Motor neuron (in vitro differentiated cells): ENCODE measurements around the gene SAE1. TPM values are rescaled to one million over a fixed set of nuclear protein-coding genes. Genes with fewer than 3 reads are reported as not detected.

ENCODE experiments used
- ATAC-seq, 8 experiments: fragments of 200-7000 bp; cut with Tn5 transposase; replicated peaks in 6 of 8; 2 replicates each; pipeline ENCODE4 v1.8.0; 2021; ENCODE audit warnings: mild to moderate bottlenecking in 8 of 8, moderate library complexity in 8 of 8
- H3K27ac ChIP-seq, 2 donors: fragments of 250-450 bp; sonication (Bioruptor Pico); 2 replicates each; pipeline ENCODE4 v1.9.0; 2021; ENCODE audit warnings: antibody characterized with exemption in 2 of 2, mild to moderate bottlenecking in 2 of 2, moderate library complexity in 1 of 2
- H3K4me1 ChIP-seq, 2 donors: fragments of 250-450 bp; sonication (Bioruptor Pico); replicated peaks in 1 of 2; 2 replicates each; pipeline ENCODE4 v1.6.1; 2021; ENCODE audit warnings: antibody characterized with exemption in 2 of 2, mild to moderate bottlenecking in 2 of 2, moderate library complexity in 1 of 2
- H3K4me3 ChIP-seq, 5 donors: fragments of 250-450 bp; sonication (Bioruptor Pico); 2 replicates each; pipeline ENCODE4 v1.9.0; 2021; ENCODE audit warnings: antibody characterized with exemption in 5 of 5, mild to moderate bottlenecking in 5 of 5, moderate library complexity in 4 of 5
- WGBS, 10 experiments: fragments of 450-650 bp; shearing (Covaris generic); methylation state at CpG; one replicate each; pipeline ENCODE4 v1.0.0; 2022; 5-methylcytosine and 5-hydroxymethylcytosine counted together
- in situ Hi-C, 9 experiments: fragments of 400-800 bp; cut with MboI; loops; one replicate each; pipeline ENCODE4 v1.15.0; 2021; ENCODE audit warnings: low sequenced_read_pairs in 9 of 9, low pct_unique_long_range_greater_than_20kb in 2 of 9; ENCODE audit not compliant: unreplicated experiment in 9 of 9
- total RNA-seq, 8 experiments: library from RNA; unstranded; fragments of 300-600 nt; gene quantifications; 2 replicates each; pipeline versions ENCODE4 v1.2.3 to v1.2.4, GENCODE V29; 2022

The SAE1 gene
- total RNA-seq, 8 experiments from 2014 or later: 76.2 to 197 (median 91.7) TPM

DNA sequence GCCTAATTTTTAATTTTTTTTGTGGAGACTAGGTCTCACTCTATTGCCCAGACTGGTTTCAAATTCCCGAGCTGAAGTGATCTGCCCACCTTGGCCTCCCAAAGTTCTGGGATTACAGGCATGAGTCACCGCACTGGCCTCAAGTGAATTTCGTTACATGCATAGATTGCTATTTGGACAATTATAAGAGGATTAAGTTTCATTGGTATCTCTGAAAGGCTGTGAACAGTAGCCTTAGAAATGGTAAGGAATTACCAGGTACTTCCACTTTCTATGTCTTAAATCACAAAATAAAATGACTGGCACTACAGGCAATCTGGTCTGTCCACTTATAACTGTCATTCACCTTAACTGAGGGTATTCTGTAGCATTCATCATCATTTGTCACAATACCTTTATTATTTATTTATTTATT, 122.8 kb downstream of the SAE1 start:
- no peak for ATAC-seq
- Histone ChIP-seq H3K27ac (no peak overlapping the region), H3K4me1 (peaks cover 10 to 11% of the 10 kb centered on the region in 2 donors), H3K4me3 (no peak overlapping the region)
- WGBS, 10 experiments: 6 to 100% (median 80%) methylated on average over 1 to 3 of the region's 3 CpGs; no CpG with 5 or more reads in 1 of the 10 experiments
- in situ Hi-C loops: no loop called here

DNA sequence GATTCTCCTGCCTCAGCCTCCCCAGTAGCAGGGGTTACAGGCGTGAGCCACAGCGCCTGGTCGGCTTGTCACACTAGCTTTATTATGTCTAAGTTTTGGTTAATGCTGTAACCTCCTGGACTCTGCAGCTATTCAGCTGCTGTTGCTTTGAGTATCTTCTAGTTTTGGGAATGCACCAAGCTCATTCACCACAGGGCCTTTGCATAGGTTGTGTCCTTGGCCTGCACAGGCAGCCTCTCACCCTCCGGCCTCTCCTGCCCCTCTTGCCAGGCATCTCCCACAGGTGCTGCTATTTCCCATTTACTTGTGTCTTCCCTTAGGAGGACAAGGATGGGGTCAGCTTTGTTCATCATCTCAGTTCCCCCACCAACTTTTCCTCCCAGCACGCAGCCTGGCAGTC, 123.3 kb downstream of the SAE1 start:
- in situ Hi-C loops: no loop called here
- no peak overlapping the region for H3K27ac ChIP-seq
- 95 to 100% (median 98%) methylated on average over 1 to 4 of the region's 5 CpGs; no CpG with 5 or more reads in 6 of the 10 experiments for WGBS, 10 experiments
- H3K4me1 ChIP-seq: peaks cover 13 to 16% of the 10 kb centered on the region in 2 donors
- ATAC-seq: no peak
- H3K4me3 ChIP-seq: no peak overlapping the region

DNA sequence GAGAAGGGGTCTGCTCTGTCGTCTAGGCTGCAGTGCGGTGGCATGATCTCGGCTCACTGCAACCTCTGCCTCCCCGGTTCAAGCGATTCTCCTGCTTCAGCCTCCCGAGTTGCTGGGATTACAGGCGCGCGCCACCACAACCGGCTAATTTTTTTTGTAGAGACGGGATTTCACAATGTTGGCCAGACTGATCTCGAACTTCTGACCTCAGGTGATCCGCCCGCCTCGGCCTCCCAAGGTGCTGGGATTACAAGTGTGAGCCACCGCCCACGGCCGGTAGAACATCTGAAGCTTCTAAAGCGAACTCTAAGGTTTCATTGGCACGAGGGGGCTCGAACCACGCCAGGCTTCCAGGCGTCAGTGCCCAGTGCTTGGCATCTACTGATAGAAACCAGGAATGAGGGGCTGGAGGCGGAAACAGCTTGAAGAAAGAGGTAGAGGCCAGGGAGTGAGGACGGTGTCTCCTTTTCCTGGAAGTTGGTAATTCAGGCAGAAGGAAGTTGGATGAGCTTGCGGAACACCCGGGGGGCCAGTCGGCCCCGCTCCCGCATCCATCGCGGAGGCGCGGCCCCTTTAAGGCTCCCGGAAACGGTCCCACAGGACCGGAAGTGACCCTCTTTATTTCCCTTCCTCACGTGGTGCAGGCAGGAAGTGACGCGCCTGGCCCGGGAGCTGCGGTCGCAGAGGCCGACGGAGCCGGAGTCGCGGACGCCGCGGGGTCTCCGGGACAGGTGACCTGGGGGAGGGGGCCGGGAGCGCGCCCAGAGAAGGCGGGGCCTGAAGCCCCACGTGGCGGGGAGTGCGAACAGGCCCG, 125.5 kb downstream of the SAE1 start, which contains the start of gene CCDC9:
TSS of gene CCDC9 (plus strand) at position 647 of the 814 bp plus-strand sequence. CDS start 1,876 bp downstream, outside the sequence.
- peaks cover 13 to 19% of the 10 kb centered on the region in 2 donors for H3K4me1 ChIP-seq
- 2 to 90% (median 54%) methylated on average over 4 to 16 of the region's 60 CpGs; no CpG with 5 or more reads in 3 of the 10 experiments for WGBS, 10 experiments
- peak within 1 kb of the TSS; percentile 49 to 60 (median 53) for H3K4me3 ChIP-seq
- H3K27ac ChIP-seq: peak within 1 kb of the TSS; percentile 90 to 97
- in situ Hi-C loops: no loop called here
- peak; percentile 52 to 76 (median 70) for ATAC-seq

DNA sequence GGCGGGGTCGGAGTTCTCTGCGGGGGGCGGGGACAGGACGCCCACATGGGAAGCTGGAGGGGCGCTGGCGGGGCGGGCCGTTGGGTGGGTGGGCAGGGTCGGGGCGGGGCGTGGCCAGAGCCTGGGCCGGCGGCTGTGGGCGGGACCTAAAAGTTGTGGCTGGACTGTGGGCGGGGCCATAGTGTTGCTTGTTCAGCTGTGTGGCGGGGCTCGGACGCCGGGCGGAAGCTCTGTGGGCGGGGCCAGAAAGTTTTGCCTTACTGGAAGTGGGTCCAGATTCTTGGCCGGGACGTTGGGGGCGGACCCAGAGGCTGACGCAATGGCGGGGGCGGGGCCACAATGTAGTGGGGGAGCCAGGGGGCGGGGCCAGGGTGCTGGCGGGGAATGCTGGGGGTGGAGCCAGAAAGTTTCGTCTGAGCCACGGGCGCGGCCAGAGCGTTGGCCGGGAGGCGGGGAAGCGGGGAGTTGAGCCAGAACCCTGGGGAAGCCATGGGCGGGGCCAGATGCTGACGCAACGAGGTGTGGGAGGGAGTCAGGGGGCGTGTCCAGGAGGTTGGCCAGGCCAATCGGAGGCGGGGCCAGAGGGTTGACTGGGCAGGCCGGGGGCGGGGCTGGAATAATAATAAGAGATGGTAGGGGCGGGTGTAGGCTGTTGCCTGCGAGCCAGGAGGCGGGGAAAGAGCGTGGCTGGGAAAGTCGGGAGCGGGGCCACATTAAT, 126.2 kb downstream of the SAE1 start:
- peak; percentile 60 to 84 (median 80) for ATAC-seq
- WGBS, 10 experiments: no CpG with 5 or more reads among the region's 52 CpGs
- in situ Hi-C loops: no loop called here

DNA sequence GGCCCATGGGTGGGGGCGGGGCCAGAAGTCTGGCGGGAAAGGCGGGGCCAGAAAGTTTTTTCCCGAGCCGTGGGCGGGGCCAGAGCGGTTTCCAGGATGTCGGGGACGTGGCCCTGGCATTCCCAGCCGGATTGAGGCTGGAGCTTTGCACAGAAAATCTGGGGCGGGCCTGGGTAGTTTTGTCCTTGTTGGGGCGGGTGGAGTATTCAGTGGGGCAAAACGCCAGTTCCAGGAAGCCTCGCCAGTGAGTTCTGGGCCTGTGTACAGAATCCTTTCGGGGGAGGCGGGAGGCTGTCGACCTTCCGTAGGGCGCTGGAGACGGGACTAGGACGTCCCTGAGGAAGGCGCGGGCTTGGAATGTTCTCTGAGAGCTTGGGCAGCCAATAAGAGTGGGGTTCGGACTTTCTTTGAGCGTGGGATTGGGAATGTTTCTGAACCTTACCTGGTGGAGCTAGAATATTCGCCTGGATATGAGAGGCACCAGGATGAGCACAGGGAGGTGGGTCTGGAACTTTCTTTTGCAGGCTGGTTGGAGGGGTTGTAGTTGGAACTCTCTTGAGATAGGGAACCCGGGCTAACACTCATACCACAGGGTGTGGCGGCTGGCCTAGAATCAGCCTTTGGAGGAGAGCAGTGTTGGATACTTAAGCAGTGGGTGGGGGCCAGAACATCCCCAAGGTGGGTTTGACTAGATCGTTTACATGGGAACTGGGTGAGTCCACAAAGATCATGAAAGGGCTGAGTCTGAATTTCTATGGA, 127.0 kb downstream of the SAE1 start:
- in situ Hi-C loops: no loop called here
- peak in 4 of 8 experiments; percentile 11 to 56 (median 41) for ATAC-seq
- Histone ChIP-seq H3K4me1 (peaks cover 13 to 19% of the 10 kb centered on the region in 2 donors), H3K4me3 (peak overlapping the region; percentile 49 to 60 (median 53)), H3K27ac (peak overlapping the region; percentile 90 to 97)
- WGBS, 10 experiments: 0 to 20% (median 6%) methylated on average over 2 to 10 of the region's 29 CpGs; no CpG with 5 or more reads in 3 of the 10 experiments

More for the DNA sequence above, 126.2 kb downstream of the SAE1 start:
- H3K27ac ChIP-seq: peak overlapping the region; percentile 25 to 89
- peaks cover 13 to 19% of the 10 kb centered on the region in 2 donors for H3K4me1 ChIP-seq
- H3K4me3 ChIP-seq: peak overlapping the region; percentile 49 to 60 (median 53)

DNA sequence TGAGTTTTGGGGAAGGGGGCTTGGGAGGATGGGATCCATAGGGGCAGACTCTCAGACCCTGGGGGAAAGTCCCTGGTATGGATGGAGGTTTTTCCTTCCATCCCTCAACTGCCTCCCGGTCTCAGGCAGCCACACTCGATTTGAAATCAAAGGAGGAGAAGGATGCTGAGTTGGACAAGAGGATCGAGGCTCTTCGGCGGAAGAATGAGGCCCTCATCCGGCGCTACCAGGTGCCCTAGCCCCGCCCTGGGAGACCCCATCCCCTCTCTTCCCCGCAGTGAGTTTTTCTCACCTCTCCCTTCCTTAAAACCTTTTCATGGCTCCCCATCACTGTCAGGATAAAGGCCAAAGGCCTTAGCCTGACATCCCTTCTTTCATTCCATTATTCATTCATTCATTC, 127.8 kb downstream of the SAE1 start:
- 80 to 100% (median 92%) methylated on average over 1 to 5 of the region's 9 CpGs; no CpG with 5 or more reads in 5 of the 10 experiments for WGBS, 10 experiments
- Histone ChIP-seq H3K4me1 (peaks cover 13 to 19% of the 10 kb centered on the region in 2 donors), H3K27ac (peak overlapping the region; percentile 90 to 97), H3K4me3 (peak overlapping the region; percentile 49 to 60 (median 53))
- in situ Hi-C loops: no loop called here
- no peak for ATAC-seq

DNA sequence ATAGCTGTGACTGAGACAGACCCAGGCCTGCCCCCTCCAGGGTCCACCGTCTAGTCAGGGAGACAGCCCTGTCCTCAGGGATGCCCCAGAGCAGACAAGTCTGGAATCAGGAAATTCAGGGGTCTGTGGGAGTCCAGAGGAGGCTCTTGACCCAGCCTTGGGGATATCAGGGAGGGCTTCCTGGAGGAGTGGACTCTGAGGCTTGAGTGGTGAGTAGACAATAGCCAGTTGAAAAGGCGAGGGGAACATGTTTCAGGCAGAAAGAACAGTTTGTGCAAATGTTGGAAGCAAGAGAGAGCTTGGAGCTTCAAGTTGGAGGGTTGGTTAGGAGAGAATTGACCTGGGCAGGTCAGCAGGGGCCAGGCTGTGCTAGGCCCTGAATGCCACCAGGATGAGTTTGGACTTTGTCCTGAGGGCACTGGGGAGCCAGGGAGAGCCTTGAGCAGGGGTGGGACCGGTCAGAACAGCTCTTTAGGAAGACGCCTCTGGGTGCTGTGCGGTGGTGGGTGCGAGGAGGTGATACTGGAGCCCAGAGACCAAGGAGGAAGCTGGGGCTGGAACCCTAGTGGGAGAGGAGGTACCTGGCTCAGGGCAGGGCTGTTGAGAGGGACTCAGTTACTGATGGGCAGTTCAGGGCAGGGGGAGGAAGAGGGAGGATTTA, 128.4 kb downstream of the SAE1 start:
- Histone ChIP-seq H3K4me1 (peaks cover 13 to 19% of the 10 kb centered on the region in 2 donors), H3K4me3 (peak overlapping the region in 3 of 5 donors; percentile 50 to 60 (median 53)), H3K27ac (no peak overlapping the region)
- in situ Hi-C loops: no loop called here
- WGBS, 10 experiments: 41 to 100% (median 97%) methylated on average over 1 to 5 of the region's 6 CpGs; no CpG with 5 or more reads in 2 of the 10 experiments
- ATAC-seq: no peak

Other genes with a start within 250 kb of the SAE1 start
- gene NPAS1, start 111.0 kb upstream of the SAE1 start, total RNA-seq: 1 to 10 TPM in 5 of 8 experiments, under 1 TPM in 3; 0.63 to 3.8 (median 1.6) TPM
- 10 to 100 TPM in 6 of 8 experiments, 1 to 10 TPM in 2; 6.1 to 21.1 (median 11.4) TPM for gene TMEM160, start 82.2 kb upstream of the SAE1 start, total RNA-seq
- 10 to 100 TPM; 10.9 to 54.5 (median 22.8) TPM for gene ZC3H4, start 17.1 kb upstream of the SAE1 start, total RNA-seq
- gene BBC3, start 100.4 kb downstream of the SAE1 start, total RNA-seq: 10 to 100 TPM; 17.4 to 23.6 (median 20.3) TPM
- 10 to 100 TPM; 12.9 to 45.7 (median 17.4) TPM for gene CCDC9, start 125.7 kb downstream of the SAE1 start, total RNA-seq
- 10 to 100 TPM in 4 of 8 experiments, 1 to 10 TPM in 4; 3.4 to 17.5 (median 10.4) TPM for gene INAFM1, start 144.1 kb downstream of the SAE1 start, total RNA-seq
- 10 to 100 TPM in 1 of 8 experiments, 1 to 10 TPM in 6, under 1 TPM in 1; 0.29 to 15.6 (median 2.1) TPM for gene C5AR1, start 179.0 kb downstream of the SAE1 start, total RNA-seq
- gene C5AR2, start 201.3 kb downstream of the SAE1 start, total RNA-seq: under 1 TPM in 7 of 8 experiments, not detected in 1; 0.04 to 0.36 (median 0.09) TPM
- 10 to 100 TPM in 6 of 8 experiments, 1 to 10 TPM in 2; 9.4 to 24.5 (median 12.9) TPM for gene DHX34, start 218.5 kb downstream of the SAE1 start, total RNA-seq